GM21367 (cell line): ENCODE results near the gene DBI.

ENCODE experiments used
- ATAC-seq: cut with Tn5 transposase; IDR thresholded peaks from one replicate; pipeline ENCODE4 v1.9.1; 2021; ENCODE audit not compliant: unreplicated experiment

The DBI gene

DNA sequence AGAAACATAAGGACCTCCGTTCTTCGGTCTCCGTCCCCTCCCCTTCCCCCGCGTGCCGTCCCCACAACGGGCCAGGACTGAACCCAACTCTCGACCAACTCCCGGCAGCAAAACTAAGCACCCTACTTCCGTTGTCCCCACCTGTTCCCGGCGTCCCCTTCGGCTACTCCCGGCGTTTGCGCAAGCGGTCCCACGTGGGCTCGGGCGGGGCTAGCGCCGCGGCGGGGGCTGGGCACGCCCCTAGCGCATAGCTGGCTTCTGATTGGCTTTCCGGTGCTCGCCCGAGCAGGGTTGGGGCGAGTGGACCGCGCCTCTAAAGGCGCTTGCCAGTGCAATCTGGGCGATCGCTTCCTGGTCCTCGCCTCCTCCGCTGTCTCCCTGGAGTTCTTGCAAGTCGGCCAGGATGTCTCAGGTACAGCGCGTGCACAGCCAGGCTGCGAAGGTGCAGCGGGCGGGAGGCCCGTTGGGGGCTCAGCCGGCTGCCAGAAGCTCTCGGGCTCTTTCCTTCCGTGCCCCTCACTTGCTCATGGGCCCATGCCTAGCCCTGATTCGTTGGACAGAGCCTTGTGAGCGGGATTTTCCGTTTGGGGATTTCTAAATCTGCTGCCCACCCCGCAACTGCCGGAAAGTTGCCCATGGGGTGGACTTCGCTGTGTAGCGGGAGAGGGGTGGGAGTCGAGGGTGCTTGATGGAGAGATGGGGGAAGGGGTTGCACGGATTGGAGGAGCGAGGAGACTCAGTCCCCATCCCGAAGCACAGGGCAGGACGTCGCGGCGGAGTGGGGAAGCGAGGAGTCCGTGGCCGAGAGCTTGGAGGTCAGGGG is at the start of gene DBI, which contains the start of gene C2orf76:
TSS of gene DBI (plus strand) at position 329 of the 823 bp plus-strand sequence. CDS start at position 404, 75 bp downstream.
TSS of gene C2orf76 (minus strand) at position 186 of the 823 bp plus-strand sequence. CDS start 26,875 bp downstream, outside the sequence.
- ATAC-seq: peak; percentile 94

DNA sequence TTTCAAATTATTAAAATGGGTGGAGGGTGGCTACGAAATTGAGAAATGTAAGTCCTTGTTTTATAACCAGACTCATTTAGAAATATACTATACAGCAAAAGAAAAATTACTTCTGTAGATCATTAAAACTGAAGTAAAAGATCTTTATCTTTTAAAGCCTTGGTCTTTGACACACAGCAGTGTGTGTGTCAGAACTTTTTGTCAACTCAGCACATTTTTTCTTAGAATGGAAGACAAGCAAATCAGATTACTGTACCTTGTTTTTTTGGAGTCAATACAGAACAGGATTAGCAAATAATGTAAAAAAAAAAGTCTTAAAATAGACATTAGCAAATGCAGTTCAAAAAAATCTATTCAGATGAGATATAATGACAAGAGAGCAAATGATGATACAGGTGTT is 49.2 kb upstream of the DBI start:
- no peak for ATAC-seq

DNA sequence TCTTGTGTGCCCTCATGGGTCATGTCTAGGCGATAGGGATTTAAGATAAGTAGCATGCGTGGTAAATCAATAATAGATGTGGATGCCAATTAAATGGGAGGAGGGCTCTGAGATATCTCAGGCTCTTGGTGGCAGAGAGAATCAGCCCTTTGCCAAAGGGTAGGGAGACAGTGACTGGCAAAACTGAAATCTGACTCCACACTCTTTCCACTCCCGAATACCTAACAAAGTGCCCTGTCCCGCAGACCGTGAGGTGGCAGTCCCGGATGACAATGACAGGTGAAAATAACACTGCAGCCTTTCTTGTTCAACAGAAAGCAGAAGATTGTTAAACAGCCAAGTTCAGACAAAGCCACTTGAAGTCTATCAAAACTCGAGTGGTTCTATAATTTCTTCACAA is 47.2 kb upstream of the DBI start:
- no peak for ATAC-seq

DNA sequence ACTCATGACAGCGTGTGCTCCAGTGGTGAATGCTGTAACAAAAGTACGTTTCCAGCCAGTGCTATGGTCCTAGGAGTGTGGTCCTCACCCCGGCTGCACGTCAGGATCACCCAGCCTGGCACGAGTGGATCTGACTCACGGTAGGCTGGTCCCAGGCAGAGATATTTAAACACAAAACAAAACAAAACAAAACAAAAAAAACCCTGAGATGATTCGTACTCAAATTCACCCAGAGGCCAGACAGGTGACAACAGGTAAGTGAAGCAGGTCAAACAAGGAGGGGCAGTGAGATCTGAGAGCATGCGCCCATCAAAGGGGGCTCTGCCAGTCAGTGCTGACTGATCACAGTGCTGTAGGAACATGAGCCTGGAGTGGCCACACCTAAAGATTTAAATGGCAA is 43.3 kb upstream of the DBI start:
- ATAC-seq: no peak

DNA sequence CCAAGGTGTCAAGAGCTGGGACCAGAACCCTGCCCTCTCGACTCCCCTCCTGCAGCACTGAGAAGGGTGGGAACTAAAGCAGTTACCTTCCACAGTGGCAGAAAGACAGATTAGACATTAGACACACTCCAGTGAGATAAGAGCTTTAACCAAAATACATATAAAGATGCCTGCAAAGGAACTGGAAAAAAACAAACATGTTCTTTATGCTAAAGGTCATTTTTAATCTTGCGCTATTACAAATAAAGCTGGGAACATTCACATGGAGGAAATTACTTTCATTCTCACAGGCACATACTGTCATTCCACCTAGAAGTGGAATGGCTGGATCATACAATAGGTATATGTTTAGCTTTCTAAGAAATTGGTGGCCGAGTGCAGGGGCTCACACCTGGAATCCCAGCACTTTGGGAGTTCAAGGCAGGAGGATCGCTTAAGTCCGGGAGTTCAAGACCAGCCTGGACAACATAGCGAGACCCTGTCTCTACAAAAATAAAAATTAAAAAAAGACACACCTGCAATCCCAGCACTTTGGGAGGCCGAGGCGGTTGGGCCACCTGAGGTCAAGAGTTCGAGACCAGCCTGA is 42.0 kb upstream of the DBI start:
- ATAC-seq: no peak

DNA sequence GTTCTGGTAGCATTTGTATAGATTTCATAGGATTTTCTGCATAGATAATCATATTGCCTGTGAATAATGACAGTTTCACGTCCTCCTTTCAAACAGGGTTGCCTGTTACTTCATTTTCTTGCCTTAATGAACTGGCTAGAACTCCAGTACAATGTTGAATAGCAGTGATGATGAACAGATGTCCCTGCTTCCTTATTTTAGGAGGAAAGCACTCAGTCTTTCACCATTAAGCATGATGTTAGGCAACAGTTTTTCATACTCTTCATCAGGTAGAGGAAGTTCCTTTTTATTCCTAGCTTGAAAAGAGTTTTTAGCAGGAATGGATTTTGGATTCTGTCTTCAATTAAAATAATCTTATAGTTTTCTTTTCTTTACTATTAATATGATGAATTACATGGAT is 39.8 kb upstream of the DBI start:
- ATAC-seq: no peak

DNA sequence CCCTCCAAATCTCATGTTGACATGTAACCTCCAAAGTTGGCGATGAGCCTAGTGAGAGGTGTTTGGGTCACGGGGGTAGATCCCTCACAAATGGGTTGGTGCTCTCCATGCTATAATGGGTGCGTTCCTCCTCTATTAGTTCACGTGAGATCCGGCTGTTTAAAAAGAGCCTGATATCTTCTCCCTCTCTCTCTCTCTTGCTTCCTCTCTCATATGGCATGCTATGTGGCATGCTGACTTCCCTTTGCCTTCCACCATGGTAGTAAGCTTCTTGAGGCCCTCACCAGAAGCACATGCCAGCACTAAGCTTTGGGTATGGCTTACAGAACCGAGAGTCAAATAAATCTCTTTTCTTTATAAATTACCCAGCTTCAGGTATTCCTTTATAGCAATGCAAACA is 39.3 kb upstream of the DBI start:
- ATAC-seq: no peak

DNA sequence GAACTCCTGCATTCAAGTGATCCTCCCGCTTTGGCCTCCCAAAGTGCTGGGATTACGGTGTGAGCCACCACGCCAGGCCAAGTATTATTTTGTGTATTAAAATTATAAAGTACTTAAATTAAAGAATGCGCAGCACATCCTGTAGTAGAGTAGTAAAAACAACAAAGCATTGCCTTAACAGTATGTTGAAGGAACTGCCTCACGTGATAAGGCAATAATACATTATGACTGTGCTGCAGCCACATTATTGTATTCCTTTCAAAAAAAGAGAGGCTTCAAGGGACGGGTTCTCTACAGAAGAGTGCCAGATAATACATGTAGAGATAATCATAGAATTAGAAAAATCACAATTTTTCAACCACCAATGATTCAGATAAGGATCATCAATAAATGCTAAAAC is 33.8 kb upstream of the DBI start:
- no peak for ATAC-seq

DNA sequence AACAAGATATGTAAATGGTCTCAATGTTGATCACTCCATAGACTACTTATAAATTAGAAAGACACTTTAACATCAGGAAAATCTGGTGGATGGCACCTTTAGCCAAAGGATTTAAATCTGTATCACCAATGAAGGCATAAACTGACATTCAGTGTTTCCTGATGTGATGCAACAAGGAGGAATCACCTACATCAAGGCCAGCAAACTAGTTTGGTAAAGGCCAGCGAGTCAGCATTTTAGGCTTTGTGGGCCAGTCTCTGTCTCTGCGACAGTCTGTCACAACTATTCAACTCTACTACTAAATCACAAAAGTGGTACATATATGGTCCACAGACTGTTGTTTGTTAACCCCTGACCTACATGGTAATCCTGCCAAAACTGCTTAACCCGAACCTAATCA is 33.4 kb upstream of the DBI start:
- ATAC-seq: no peak

DNA sequence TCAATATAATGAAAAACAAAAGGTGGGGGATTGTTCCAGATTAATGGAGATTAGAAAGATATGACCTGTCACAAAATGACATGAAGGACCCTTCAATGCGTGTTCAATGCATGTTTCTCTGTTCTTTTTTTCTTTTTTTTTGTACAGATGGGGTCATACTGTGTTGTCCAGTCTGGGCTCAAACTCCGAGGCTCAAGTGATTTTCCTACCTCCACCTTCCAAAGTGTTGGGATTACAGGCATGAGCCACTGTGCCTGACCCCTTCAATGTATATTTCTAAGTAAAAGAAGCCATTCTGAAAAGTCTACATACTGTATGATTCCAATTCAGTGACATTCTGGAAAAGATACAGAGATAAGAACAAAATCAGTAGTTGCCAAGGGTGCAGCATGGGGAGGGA is 32.9 kb upstream of the DBI start:
- no peak for ATAC-seq

DNA sequence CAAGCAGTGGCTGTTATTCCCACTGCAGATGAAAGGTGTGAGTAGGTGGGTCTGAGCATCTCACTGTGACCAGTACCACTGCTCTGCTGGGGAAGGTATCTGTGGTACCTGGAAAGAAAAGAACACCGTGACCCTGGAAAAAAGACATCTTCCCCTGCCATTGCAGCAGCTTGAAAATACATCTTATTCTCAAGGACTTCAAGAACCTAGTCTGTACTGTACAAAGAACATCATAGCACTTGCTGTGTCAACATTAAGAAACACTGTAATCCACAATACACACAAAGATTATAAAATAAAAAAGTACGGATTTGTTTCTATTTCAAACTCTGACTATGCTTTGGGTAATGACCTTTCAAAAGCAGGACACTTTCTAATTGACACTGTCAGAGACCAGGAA is 29.0 kb upstream of the DBI start:
- no peak for ATAC-seq

DNA sequence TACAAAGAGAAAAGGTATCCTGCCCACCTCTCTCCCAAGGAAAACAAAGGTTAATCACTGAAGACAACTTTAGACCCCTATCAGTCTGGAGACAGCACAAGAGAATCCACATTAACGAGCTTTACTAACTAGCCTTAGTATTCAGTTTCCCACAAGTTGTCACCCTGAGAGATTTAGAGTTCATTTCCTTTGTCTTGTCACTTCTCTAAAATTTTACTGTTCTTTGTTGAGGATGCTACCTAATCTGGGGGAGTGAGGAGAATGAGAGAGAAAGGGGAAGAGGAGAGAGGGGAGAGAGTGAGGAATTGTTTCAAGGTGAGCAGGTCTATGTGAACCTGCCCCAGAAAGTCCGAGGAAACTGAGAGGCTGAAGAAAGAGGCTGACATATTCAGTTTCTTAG is 28.5 kb upstream of the DBI start:
- ATAC-seq: no peak

DNA sequence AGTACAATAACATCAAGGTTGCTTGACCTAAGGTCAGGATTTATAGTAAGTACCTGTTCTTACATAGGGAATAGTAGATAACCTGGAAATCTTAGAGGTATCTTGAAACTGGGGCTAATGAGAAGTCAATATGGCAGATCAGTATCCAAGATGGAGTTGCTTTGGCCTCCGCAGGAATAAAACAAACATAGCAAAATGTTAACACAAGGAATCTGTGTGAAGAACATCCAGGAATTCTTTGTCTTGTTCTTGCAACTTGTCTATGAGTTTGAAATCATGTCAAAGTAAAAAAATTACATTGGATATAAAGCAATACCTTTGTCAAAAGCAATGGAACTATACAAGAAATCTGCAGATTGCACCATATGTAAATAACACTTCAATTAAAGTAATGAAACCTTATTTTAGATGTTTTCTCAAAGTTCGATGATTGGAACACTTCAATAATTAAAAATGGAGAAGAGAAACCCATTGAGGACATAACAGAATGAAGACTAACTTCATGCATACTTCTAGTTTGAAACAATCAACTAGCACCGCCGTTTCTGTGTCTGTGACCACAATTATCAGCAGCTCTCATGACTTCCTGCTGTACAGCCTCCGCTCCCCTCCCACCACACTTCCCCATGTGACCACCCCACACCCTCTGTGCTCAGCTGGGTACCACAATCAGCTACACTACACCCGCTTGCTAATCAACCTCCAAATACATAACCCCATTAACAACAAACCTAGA is 27.8 kb upstream of the DBI start:
- ATAC-seq: peak; percentile 99

DNA sequence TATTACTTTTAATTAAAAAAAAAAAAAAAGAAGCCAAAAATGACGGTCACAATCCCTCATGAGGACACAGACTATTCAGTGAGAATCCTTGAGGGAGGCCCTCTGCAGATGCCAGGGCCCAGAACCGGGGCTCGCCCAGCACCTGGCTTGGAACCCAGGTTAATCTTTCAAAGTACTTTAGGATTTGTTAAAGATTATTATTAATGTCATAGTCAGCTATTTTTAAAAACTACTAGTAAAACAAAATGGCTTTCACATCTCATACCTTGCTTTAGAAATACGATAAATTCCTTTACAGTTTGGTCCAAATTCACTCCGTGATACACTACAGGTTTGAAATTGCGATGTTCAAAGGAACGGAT is 27.2 kb upstream of the DBI start:
- ATAC-seq: no peak

DNA sequence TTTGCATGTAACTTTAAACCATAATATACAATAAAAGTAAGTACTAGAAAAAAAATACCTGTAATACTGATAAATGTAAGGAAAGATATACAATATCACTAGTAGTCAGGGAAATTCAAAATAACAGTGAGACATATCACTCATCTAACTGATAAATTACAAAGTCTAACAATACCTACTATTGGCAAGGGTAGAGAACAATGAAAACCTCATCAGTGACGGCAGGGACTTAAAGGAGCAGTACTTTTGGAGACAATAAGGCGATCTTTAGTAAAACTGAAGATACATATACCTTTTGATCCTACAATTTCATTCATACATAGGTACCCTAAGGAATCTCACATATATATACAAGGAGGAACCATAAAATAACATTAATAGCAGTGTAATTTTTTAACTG is 25.1 kb upstream of the DBI start:
- no peak for ATAC-seq

DNA sequence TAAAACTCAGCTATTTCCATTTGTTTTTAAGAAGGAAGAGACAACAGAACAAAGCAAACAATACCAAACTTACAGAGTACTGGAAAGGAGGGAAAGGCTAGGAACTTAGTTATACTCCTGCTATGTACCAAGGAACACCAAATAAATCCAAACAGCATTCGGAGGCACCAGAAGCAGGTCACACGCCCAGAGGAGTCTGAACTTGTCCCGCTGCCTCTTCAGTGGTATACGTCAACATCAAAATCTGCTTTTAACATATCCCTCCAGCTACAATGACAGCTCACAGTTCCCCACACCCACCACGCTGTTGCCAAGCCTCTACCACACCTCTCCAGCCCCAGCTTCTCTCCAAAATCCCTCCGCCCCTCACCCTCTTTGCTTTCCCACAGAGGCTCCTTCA is 17.5 kb upstream of the DBI start:
- ATAC-seq: no peak

DNA sequence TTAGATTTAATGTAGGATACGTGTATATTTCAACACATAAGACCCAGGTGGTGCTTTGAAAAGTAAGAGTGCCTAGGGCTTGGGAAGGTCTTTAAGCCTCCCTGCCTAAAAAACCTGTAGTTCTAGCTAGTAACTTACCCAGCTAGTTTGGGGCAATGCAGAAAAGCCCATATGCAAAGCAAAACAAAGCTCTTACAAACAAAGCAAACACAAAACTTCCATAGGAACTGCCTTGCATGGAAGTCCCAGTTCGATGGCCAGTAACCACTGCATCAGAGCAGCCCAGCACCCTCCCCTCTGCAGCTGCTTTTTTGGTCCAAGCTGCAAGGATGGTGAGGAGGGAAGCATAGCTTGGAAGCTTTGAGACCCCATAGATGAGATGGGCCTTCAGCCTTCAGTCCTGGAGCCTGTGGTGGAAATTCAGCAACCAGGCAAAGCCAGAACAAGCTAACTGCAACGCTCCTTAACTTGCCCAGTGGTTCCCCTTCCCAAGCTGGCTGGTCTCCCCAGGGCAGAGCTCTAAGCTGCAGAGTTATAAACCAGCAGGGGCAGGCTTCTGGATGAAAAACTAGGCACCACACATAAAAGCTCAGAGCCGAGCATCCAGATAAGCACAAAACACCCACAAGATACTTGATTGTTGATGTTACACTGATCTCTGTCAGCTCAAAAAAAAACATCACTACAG is 16.3 kb upstream of the DBI start:
- ATAC-seq: no peak

DNA sequence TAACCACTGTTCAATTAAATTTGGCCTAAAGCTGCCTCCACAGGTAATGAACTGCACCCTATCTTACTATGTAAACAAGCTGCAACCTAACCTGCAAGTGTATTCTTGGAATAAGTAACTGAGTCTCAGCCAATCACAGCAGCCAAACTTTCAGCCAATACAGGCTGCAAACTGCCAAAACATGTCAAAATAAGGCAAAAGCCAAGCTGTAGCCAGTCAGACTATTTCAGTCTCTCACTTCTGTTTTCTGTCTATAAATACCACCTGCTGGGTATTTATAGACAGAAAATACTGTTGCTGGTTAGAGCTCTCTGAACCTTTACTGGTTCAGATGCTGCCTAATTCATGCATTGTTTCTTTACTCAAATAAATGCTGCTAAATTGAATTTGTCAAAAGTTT is 14.4 kb upstream of the DBI start:
- peak; percentile 90 for ATAC-seq

DNA sequence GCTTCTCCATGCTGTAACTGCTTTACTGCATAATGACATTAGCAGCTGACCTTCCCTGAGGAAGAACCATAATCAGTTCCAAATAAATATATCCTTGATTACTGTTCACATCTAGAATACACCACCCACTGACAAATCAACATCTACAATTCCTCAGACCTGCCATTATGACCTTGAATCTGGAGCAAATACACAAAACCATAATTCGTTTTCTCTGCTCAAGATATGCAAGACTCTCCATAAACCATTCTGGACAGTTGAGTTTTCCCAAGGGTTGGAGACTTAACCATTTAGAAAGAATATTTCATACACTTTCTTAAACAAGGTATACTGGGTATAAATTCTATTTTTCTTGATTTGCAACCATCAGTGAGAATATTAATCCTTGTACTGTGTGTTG is 11.9 kb upstream of the DBI start:
- no peak for ATAC-seq

DNA sequence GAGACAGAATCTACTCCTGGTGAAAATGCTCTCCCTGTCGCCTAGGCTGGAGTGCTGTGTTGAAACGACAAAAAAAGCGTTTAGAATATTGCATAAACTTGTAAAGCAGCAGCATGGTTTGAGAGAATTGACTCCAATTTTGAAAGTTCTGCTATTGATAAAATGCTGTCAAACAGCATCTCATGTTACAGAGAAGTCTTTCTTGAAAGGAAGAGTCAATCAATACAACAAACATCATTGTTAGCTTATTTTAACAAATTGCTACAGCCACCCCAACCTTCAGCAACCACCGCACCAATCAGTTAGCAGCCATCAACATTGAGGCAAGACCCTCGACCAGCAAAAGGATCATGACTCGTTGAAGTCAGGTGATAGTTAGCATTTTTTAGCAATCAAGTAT is 7.0 kb upstream of the DBI start:
- no peak for ATAC-seq

DNA sequence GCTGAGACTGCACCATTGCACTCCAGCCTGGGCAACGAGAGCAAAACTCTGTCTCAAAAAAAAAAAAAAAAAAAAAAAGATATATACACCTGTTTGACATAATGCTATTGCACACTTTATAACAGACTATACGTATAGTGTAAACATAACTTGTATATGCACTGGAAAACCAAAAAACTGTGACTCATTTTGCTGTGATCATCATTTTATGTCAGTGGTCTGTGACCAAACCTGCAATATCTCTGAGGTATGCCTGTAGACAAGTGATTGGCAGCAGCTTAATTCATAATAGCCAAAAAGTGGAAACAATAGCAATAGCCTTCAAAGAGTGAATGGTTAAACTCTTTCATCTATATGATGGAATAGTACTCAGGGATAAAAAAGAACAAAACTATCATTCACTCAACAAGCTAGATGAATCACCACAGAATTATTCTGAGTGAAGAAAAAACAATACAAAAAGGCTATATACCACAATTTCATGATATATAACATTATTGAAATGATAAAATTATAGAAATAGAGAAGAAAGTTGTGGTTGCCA is 6.3 kb upstream of the DBI start:
- no peak for ATAC-seq
